Liver (tissue), 9 donors: ENCODE data around the gene PARD6G. TPM values are rescaled to one million over a fixed set of nuclear protein-coding genes. Genes with fewer than 3 reads are reported as not detected.
A peak's percentile ranks its signal among the peaks of the same experiment; 100 is the strongest.

Source experiments
- DNase-seq: peaks from one replicate; pipeline ENCODE4 v3.0.0-alpha.2; 2017; ENCODE audit warnings: low spot score
- H3K27ac ChIP-seq, 2 donors: one replicate each; pipeline ENCODE4 v1.7.0; 2013; ENCODE audit warnings: inconsistent platforms in 2 of 2, low read length in 2 of 2, control low read depth in 1 of 2, low read depth in 1 of 2, mild to moderate bottlenecking in 1 of 2
- H3K27me3 ChIP-seq, 4 donors: one replicate each; pipeline versions ENCODE4 v1.6.1 to v1.7.0; 2013; ENCODE audit warnings: low read length in 3 of 4, inconsistent platforms in 1 of 4, mild to moderate bottlenecking in 1 of 4, moderate library complexity in 1 of 4; ENCODE audit not compliant: control insufficient read depth in 4 of 4, insufficient read depth in 4 of 4
- H3K36me3 ChIP-seq, 4 donors: one replicate each; pipeline versions ENCODE4 v1.6.1 to v1.7.0; 2013; ENCODE audit warnings: low read length in 3 of 4, mild to moderate bottlenecking in 3 of 4, low read depth in 1 of 4, moderate library complexity in 1 of 4; ENCODE audit not compliant: control insufficient read depth in 4 of 4, insufficient read depth in 3 of 4
- H3K4me1 ChIP-seq, 4 donors: one replicate each; pipeline versions ENCODE4 v1.6.1 to v1.7.0; 2013; ENCODE audit warnings: low read length in 3 of 4, mild to moderate bottlenecking in 3 of 4, moderate library complexity in 1 of 4; ENCODE audit not compliant: control insufficient read depth in 4 of 4, insufficient read depth in 4 of 4
- H3K4me3 ChIP-seq, 3 donors: one replicate each; pipeline versions ENCODE4 v1.6.1 to v1.7.0; 2013; ENCODE audit warnings: low read length in 3 of 3, control low read depth in 1 of 3, low read depth in 1 of 3, mild to moderate bottlenecking in 1 of 3
- H3K9ac ChIP-seq, 2 donors: one replicate each; pipeline ENCODE4 v1.7.0; 2013; ENCODE audit warnings: low read length in 2 of 2, mild to moderate bottlenecking in 2 of 2, moderate library complexity in 2 of 2, control low read depth in 1 of 2, low read depth in 1 of 2
- H3K9me3 ChIP-seq, 4 donors: one replicate each; pipeline versions ENCODE4 v1.6.1 to v1.7.0; 2013; ENCODE audit warnings: low read length in 3 of 4; ENCODE audit not compliant: control insufficient read depth in 4 of 4
- ATF3 ChIP-seq: IDR thresholded peaks from 2 replicates; pipeline ENCODE4 v1.6.1; 2016; ENCODE audit warnings: antibody characterized with exemption
- FOXA2 ChIP-seq: IDR thresholded peaks from 2 replicates; pipeline ENCODE4 v1.6.1; 2016; ENCODE audit warnings: antibody characterized with exemption
- GABPA ChIP-seq, 2 donors: IDR thresholded peaks in 1 of 2; conservative IDR thresholded peaks in 1 of 2; 2 replicates each; pipeline ENCODE4 v1.6.1; 2016; ENCODE audit warnings: antibody characterized with exemption in 2 of 2, mild to moderate bottlenecking in 1 of 2, moderate library complexity in 1 of 2
- HNF4A ChIP-seq, 2 donors: conservative IDR thresholded peaks; 2 replicates each; pipeline ENCODE4 v1.6.1; 2016; ENCODE audit warnings: antibody characterized with exemption in 2 of 2, mild to moderate bottlenecking in 2 of 2
- MAX ChIP-seq: IDR thresholded peaks from 2 replicates; pipeline ENCODE4 v1.6.1; 2016; ENCODE audit warnings: antibody characterized with exemption
- RAD21 ChIP-seq, 2 donors: IDR thresholded peaks; 2 replicates each; pipeline ENCODE4 v1.6.1; 2016; ENCODE audit warnings: antibody characterized with exemption in 2 of 2, mild to moderate bottlenecking in 2 of 2
- RXRA ChIP-seq, 2 donors: IDR thresholded peaks; 2 replicates each; pipeline ENCODE4 v1.6.1; 2017 to 2018; ENCODE audit warnings: antibody characterized with exemption in 2 of 2, mild to moderate bottlenecking in 1 of 2
- TAF1 ChIP-seq: conservative IDR thresholded peaks from 2 replicates; pipeline ENCODE4 v1.6.1; 2016; ENCODE audit warnings: antibody characterized with exemption, mild to moderate bottlenecking
- YY1 ChIP-seq: IDR thresholded peaks from 2 replicates; pipeline ENCODE4 v1.6.1; 2016; ENCODE audit warnings: antibody characterized with exemption, mild to moderate bottlenecking
- ZBTB33 ChIP-seq: IDR thresholded peaks from 2 replicates; pipeline ENCODE4 v1.6.1; 2016; ENCODE audit warnings: antibody characterized with exemption
- WGBS: extraction: QIAGEN DNeasy Blood & Tissue Kit; methylation state at CpG from one replicate; pipeline ENCODE4 v1.1.7; 2013; 5-methylcytosine and 5-hydroxymethylcytosine counted together
- polyA plus RNA-seq, 2 donors: library from polyadenylated mRNA; stranded (reverse) in 1 of 2; unstranded in 1 of 2; fragments of 200-250 nt in 1 of 2; fragments of >200 nt in 1 of 2; fragmentation: Nextera tagmentation in 1 of 2; extraction: Ambion mirVana in 1 of 2; gene quantifications; one replicate each; pipeline versions ENCODE4 v1.2.1 to v1.2.3, GENCODE V29; 2013 to 2015
- total RNA-seq, 2 donors: library from RNA; depleted of rRNA; stranded (reverse); fragments of >200 nt; gene quantifications; one replicate each; pipeline ENCODE4 v1.2.3, GENCODE V29; 2014
- donor health status: healthy.
- donor health status: healthy.
- donor health status: healthy.
- donor health status: healthy.
- donor health status: healthy.

Gene PARD6G
- total and polyA plus RNA-seq, 4 donors, result 0.96 to 2.4 (median 1.8) TPM

- 66% methylated on average over 7 of the region's 7 CpGs for WGBS
- Histone ChIP-seq H3K9ac (no peak overlapping the region), H3K4me1 (peaks cover 0 to 8% (median 3%) of the 10 kb centered on the region in 4 donors)
These were observed 2.1 kb upstream of the PARD6G start for GRCh38 chr18:80249217-80250093.

GRCh38 chr18:80246445-80247392 lies 595 bp downstream of the PARD6G start:
- no peaks in the 10 kb centered on the region for H3K27me3 ChIP-seq
- WGBS, result 2% methylated on average over 106 of the region's 106 CpGs
- TF ChIP-seq HNF4A (conservative IDR thresholded peaks at IDR 0.05), result peak; percentile 26 to 29
- no peak for TF ChIP-seq RAD21 (IDR thresholded peaks at IDR 0.05)
- H3K36me3 ChIP-seq, result no peaks in the 10 kb centered on the region
- no peak for DNase-seq
- H3K4me1 ChIP-seq, result peaks cover 0 to 8% (median 3%) of the 10 kb centered on the region in 4 donors
- no peaks in the 10 kb centered on the region for H3K9me3 ChIP-seq
- no peak overlapping the region for H3K9ac ChIP-seq
- H3K27ac ChIP-seq, result peak overlapping the region; percentile 31 to 44
- H3K4me3 ChIP-seq, result peak overlapping the region; percentile 49 to 86 (median 72)

More at GRCh38 chr18:80249217-80250093, 2.1 kb upstream of the PARD6G start:
- no peak for DNase-seq
- TF ChIP-seq YY1 (no peak), FOXA2 (peak; percentile 49), HNF4A (conservative IDR thresholded peaks at IDR 0.05) (no peak)
- Histone ChIP-seq H3K9me3 (no peaks in the 10 kb centered on the region), H3K27me3 (no peaks in the 10 kb centered on the region), H3K4me3 (no peak overlapping the region), H3K36me3 (no peaks in the 10 kb centered on the region), H3K27ac (no peak overlapping the region)

GRCh38 chr18:80245781-80246444 lies 1.4 kb downstream of the PARD6G start:
- Histone ChIP-seq H3K27ac (no peak overlapping the region), H3K36me3 (no peaks in the 10 kb centered on the region), H3K9ac (no peak overlapping the region), H3K4me1 (peaks cover 0 to 8% (median 3%) of the 10 kb centered on the region in 4 donors), H3K27me3 (no peaks in the 10 kb centered on the region), H3K9me3 (no peaks in the 10 kb centered on the region), H3K4me3 (peak overlapping the region in 1 of 3 donors; percentile 86)
- TF ChIP-seq MAX, result no peak
- TF ChIP-seq YY1, result no peak
- TF ChIP-seq ATF3, result no peak
- no peak for TF ChIP-seq FOXA2
- no peak for TF ChIP-seq ZBTB33
- TF ChIP-seq GABPA (IDR thresholded peaks at IDR 0.05 in 1 of 2, conservative IDR thresholded peaks at IDR 0.05 in 1 of 2), result no peak
- TF ChIP-seq HNF4A (conservative IDR thresholded peaks at IDR 0.05), result no peak
- no peak for TF ChIP-seq TAF1
- TF ChIP-seq RXRA (IDR thresholded peaks at IDR 0.05), result no peak
- no peak for DNase-seq
- 44% methylated on average over 31 of the region's 31 CpGs for WGBS
